Neuronal stem cell (in vitro differentiated cells): ENCODE results near the gene ARL10.
A peak's percentile ranks its signal among the peaks of the same experiment; 100 is the strongest.

Experiments
- DNase-seq: peaks from one replicate; pipeline ENCODE4 v3.0.0-alpha.2; 2013; ENCODE audit warnings: low spot score
- H2AFZ ChIP-seq: one replicate; pipeline ENCODE4 v1.6.1; 2013; ENCODE audit warnings: mild to moderate bottlenecking, low read length, inconsistent platforms
- H2AK5ac ChIP-seq: 2 replicates; pipeline ENCODE4 v1.6.1; 2013; ENCODE audit warnings: low read depth, mild to moderate bottlenecking, inconsistent platforms, low read length, moderate library complexity, mixed read lengths
- H2BK120ac ChIP-seq: 2 replicates; pipeline ENCODE4 v1.6.1; 2013; ENCODE audit warnings: low read depth, mild to moderate bottlenecking, inconsistent platforms, low read length, moderate library complexity, mixed read lengths
- H2BK12ac ChIP-seq: one replicate; pipeline ENCODE4 v1.6.1; 2013; ENCODE audit warnings: low read length, inconsistent platforms
- H2BK15ac ChIP-seq: 2 replicates; pipeline ENCODE4 v1.6.1; 2013; ENCODE audit warnings: mild to moderate bottlenecking, low read length, inconsistent platforms, mixed read lengths
- H2BK5ac ChIP-seq: one replicate; pipeline ENCODE4 v1.6.1; 2013; ENCODE audit warnings: inconsistent platforms, mild to moderate bottlenecking, low read length, moderate library complexity
- H3K14ac ChIP-seq: one replicate; pipeline ENCODE4 v1.6.1; 2013; ENCODE audit warnings: low read length, inconsistent platforms
- H3K18ac ChIP-seq: 2 replicates; pipeline ENCODE4 v1.6.1; 2013; ENCODE audit warnings: low read length, inconsistent platforms
- H3K23ac ChIP-seq: 2 replicates; pipeline ENCODE4 v1.6.1; 2013; ENCODE audit warnings: low read depth, mild to moderate bottlenecking, mixed read lengths, low read length, inconsistent platforms; ENCODE audit not compliant: poor library complexity
- H3K27ac ChIP-seq: replicated peaks from 3 replicates; pipeline ENCODE4 v1.5.1; 2013; ENCODE audit warnings: low read length, inconsistent platforms
- H3K27me3 ChIP-seq, 3 experiments: 2 replicates each; pipeline ENCODE4 v1.6.1; 2013; ENCODE audit warnings: low read length in 3 of 3, mild to moderate bottlenecking in 2 of 3, inconsistent platforms in 1 of 3, low read depth in 1 of 3, mixed read lengths in 1 of 3, moderate library complexity in 1 of 3; ENCODE audit not compliant: control insufficient read depth in 3 of 3, insufficient read depth in 3 of 3
- H3K36me3 ChIP-seq, 2 donors: replicated peaks in 1 of 2; 2 replicates each; pipeline ENCODE4 v1.6.1; 2013; ENCODE audit warnings: low read length in 2 of 2; ENCODE audit not compliant: control insufficient read depth in 2 of 2, insufficient read depth in 2 of 2
- H3K4ac ChIP-seq: 2 replicates; pipeline ENCODE4 v1.6.1; 2013; ENCODE audit warnings: inconsistent platforms, mild to moderate bottlenecking, low read length, moderate library complexity
- H3K4me1 ChIP-seq, 2 donors: 1 replicate in 1 of 2; 2 replicates in 1 of 2; pipeline ENCODE4 v1.6.1; 2013; ENCODE audit warnings: low read length in 2 of 2, low read depth in 1 of 2; ENCODE audit not compliant: control insufficient read depth in 2 of 2, insufficient read depth in 1 of 2
- H3K4me2 ChIP-seq: one replicate; pipeline ENCODE4 v1.6.1; 2013; ENCODE audit warnings: mild to moderate bottlenecking, low read length, inconsistent platforms; ENCODE audit not compliant: insufficient read depth, poor library complexity, severe bottlenecking
- H3K4me3 ChIP-seq, 2 donors: 2 replicates each; pipeline ENCODE4 v1.5.1; 2013; ENCODE audit warnings: low read length in 2 of 2, mild to moderate bottlenecking in 2 of 2, inconsistent platforms in 1 of 2, moderate library complexity in 1 of 2
- H3K79me1 ChIP-seq: one replicate; pipeline ENCODE4 v1.6.1; 2013; ENCODE audit warnings: low read depth, mild to moderate bottlenecking, inconsistent platforms, low read length, moderate library complexity
- H3K9ac ChIP-seq: one replicate; pipeline ENCODE4 v1.6.1; 2013; ENCODE audit warnings: mild to moderate bottlenecking, low read depth, low read length, inconsistent platforms; ENCODE audit not compliant: poor library complexity
- H3K9me3 ChIP-seq, 2 donors: replicated peaks in 1 of 2; 2 replicates each; pipeline versions ENCODE3 to v1.6.1; 2013; ENCODE audit warnings: low read length in 2 of 2, mild to moderate bottlenecking in 2 of 2, inconsistent platforms in 1 of 2, low read depth in 1 of 2, mixed read lengths in 1 of 2, moderate library complexity in 1 of 2; ENCODE audit not compliant: control insufficient read depth in 2 of 2, insufficient read depth in 1 of 2
- H4K8ac ChIP-seq: one replicate; pipeline ENCODE4 v1.6.1; 2013; ENCODE audit warnings: low read depth, mild to moderate bottlenecking, inconsistent platforms, low read length, moderate library complexity
- H4K91ac ChIP-seq: one replicate; pipeline ENCODE4 v1.6.1; 2013; ENCODE audit warnings: low read length, low read depth, mild to moderate bottlenecking, inconsistent platforms; ENCODE audit not compliant: poor library complexity
- WGBS, 2 donors: extraction: QIAGEN DNeasy Blood & Tissue Kit; methylation state at CpG; one replicate each; pipeline ENCODE4 v1.1.7; 2013; ENCODE audit warnings: missing lambda C conversion rate in 2 of 2, mixed read lengths in 1 of 2; ENCODE audit not compliant: insufficient read length in 2 of 2, insufficient replicate concordance in 1 of 2; ENCODE audit errors: extremely low coverage in 2 of 2; 5-methylcytosine and 5-hydroxymethylcytosine counted together
- small RNA-seq: library from polyadenylated mRNA; stranded (forward); fragments of <200 nt; extraction: miRNeasy Mini kit (QIAGEN cat#:217004); gene quantifications from one replicate; pipeline ENCODE3, GENCODE V24; 2013; ENCODE audit not compliant: insufficient read depth

The ARL10 gene

DNA sequence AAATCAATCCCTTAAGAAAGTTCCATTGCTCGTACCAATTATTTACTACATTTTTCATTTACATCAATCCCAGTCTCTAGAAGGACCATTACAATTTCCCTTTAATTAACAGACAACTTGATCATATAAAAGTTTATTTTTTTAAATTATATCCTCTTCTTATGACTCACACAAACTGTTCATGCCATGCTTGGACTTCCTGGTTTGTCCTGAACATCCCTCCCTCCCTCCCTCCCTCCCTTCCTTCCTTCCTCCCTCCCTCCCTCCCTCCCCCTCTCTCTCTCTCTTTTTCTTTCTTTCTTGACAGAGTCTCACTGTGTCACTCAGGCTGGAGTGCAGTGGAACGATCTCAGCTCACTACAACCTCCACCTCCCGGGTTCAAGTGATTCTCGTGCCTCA is 62.7 kb downstream of the ARL10 start:
- Histone ChIP-seq H2BK5ac (no peak overlapping the region), H2BK120ac (no peak overlapping the region), H3K4ac (no peak overlapping the region), H3K23ac (no peak overlapping the region), H3K14ac (no peak overlapping the region), H3K27ac (no peak overlapping the region), H2AFZ (no peak overlapping the region), H4K91ac (no peak overlapping the region), H3K9me3 (peaks cover 0 to 1% of the 10 kb centered on the region in 2 donors), H2AK5ac (no peak overlapping the region), H3K27me3 (no peaks in the 10 kb centered on the region), H3K9ac (no peak overlapping the region), H3K4me2 (no peak overlapping the region), H3K36me3 (no peaks in the 10 kb centered on the region), H4K8ac (no peak overlapping the region), H3K4me3 (no peak overlapping the region), H3K4me1 (no peaks in the 10 kb centered on the region), H2BK15ac (no peak overlapping the region), H2BK12ac (no peak overlapping the region), H3K18ac (no peak overlapping the region), H3K79me1 (no peaks in the 10 kb centered on the region)
- no peak for DNase-seq
- WGBS, 2 donors: no CpG with 5 or more reads among the region's 4 CpGs

DNA sequence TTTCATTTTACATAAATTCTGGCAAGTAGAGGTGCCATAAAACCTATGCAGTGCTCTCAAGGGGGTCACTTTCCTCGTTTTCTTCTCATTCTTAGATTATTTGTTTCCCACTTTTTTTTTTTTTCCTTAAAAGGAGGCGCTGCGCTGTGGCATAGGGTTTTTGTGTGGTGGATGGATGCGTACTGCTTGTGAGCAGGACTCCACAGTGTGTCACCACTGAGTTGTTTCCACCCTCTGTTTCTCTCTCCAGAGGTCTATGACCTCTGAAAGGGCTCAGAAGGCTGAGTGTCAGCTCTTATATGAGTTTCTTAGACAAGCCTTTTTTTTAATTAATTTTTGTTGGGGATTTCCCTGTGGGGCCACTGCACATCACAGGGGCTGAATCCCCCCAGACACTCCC is 64.7 kb downstream of the ARL10 start:
- H3K23ac ChIP-seq: no peak overlapping the region
- no peak overlapping the region for H3K18ac ChIP-seq
- no peak overlapping the region for H3K9ac ChIP-seq
- no peak overlapping the region for H3K27ac ChIP-seq
- H3K4me3 ChIP-seq: no peak overlapping the region
- H2BK5ac ChIP-seq: no peak overlapping the region
- H2BK120ac ChIP-seq: no peak overlapping the region
- H4K8ac ChIP-seq: no peak overlapping the region
- no peak overlapping the region for H4K91ac ChIP-seq
- H2BK12ac ChIP-seq: no peak overlapping the region
- no peak for DNase-seq
- no peak overlapping the region for H3K4me2 ChIP-seq
- H3K4me1 ChIP-seq: no peaks in the 10 kb centered on the region
- H3K36me3 ChIP-seq: no peaks in the 10 kb centered on the region
- peak overlapping the region; percentile 56 for H2AFZ ChIP-seq
- H2BK15ac ChIP-seq: no peak overlapping the region
- H3K14ac ChIP-seq: no peak overlapping the region
- no peaks in the 10 kb centered on the region for H3K27me3 ChIP-seq
- WGBS, 2 donors: no CpG with 5 or more reads among the region's 4 CpGs
- H3K9me3 ChIP-seq: no peaks in the 10 kb centered on the region
- no peaks in the 10 kb centered on the region for H3K79me1 ChIP-seq
- no peak overlapping the region for H2AK5ac ChIP-seq
- H3K4ac ChIP-seq: no peak overlapping the region

Small RNA genes lying within 50 kb of the gene (small RNA-seq; reads per million reads assigned to genes)
- 11.0 reads per million, percentile 61 among the genes with 10 or more reads in this experiment for gene MIR1271
